H1 (cell line): Measurements from ENCODE around the gene AIF1. TPM values are rescaled to one million over a fixed set of nuclear protein-coding genes. Genes with fewer than 3 reads are reported as not detected.

Source experiments
- CTBP2 ChIP-seq: IDR thresholded peaks from 2 replicates; pipeline ENCODE4 v1.7.0; 2011; ENCODE audit warnings: borderline replicate concordance, mild to moderate bottlenecking, moderate library complexity, mixed read lengths, low read length; ENCODE audit not compliant: insufficient read depth, insufficient read length
- JUND ChIP-seq: IDR thresholded peaks from 2 replicates; pipeline ENCODE4 v1.6.1; 2011; ENCODE audit warnings: mild to moderate bottlenecking, improper control_type of control experiment, low read length
- KDM5A ChIP-seq: fragments of 200-600 bp; IDR thresholded peaks from 2 replicates; pipeline ENCODE4 v1.7.1; 2012; ENCODE audit warnings: mild to moderate bottlenecking, low read length, inconsistent platforms, mixed read lengths
- RXRA ChIP-seq: IDR thresholded peaks from 2 replicates; pipeline ENCODE4 v1.6.1; 2011; ENCODE audit warnings: low read depth, mild to moderate bottlenecking, low read length, moderate library complexity; ENCODE audit not compliant: insufficient read depth
- SAP30 ChIP-seq: fragments of 300-600 bp; sonication (generic); IDR thresholded peaks from 2 replicates; pipeline ENCODE4 v1.7.1; 2012; ENCODE audit warnings: low read length, moderate library complexity, mild to moderate bottlenecking, inconsistent platforms; ENCODE audit not compliant: insufficient read depth, insufficient replicate concordance
- SIN3A ChIP-seq, 2 experiments: IDR thresholded peaks in 1 of 2; conservative IDR thresholded peaks in 1 of 2; 2 replicates each; pipeline ENCODE4 v1.6.1; 2011 to 2012; ENCODE audit warnings: low read length in 2 of 2, improper control_type of control experiment in 1 of 2, low read depth in 1 of 2, mild to moderate bottlenecking in 1 of 2
- SIRT6 ChIP-seq: IDR thresholded peaks from one replicate; pipeline ENCODE4 v1.7.1; 2012; ENCODE audit warnings: low read length, inconsistent platforms
- SRF ChIP-seq: IDR thresholded peaks from 2 replicates; pipeline ENCODE4 v1.6.1; 2011; ENCODE audit warnings: mild to moderate bottlenecking, low read depth, low read length, moderate library complexity
- TCF12 ChIP-seq: IDR thresholded peaks from 2 replicates; pipeline ENCODE4 v1.6.1; 2011; ENCODE audit warnings: low read depth, mild to moderate bottlenecking, low read length
- USF2 ChIP-seq: IDR thresholded peaks from 2 replicates; pipeline ENCODE4 v1.6.1; 2011; ENCODE audit warnings: low read length, improper control_type of control experiment
- polyA plus RNA-seq, 7 experiments: library from polyadenylated mRNA; depleted of rRNA in 3 of 7; stranded (reverse) in 5 of 7; unstranded in 2 of 7; fragments of >200 nt in 5 of 7; fragments of 200-250 nt in 2 of 7; gene quantifications; 1 replicate in 5 of 7; 2 replicates in 1 of 7; 4 replicates in 1 of 7; pipeline versions ENCODE4 v1.2.1 to v1.2.3, GENCODE V29; 2011 to 2013; ENCODE audit warnings: missing spikeins in 2 of 7, mixed read lengths in 2 of 7
- total RNA-seq: library from RNA; stranded (reverse); fragmentation: NEBNext Ultra II Directional; extraction: Animal tissue kit (Norgen Biotek cat#: 25700); gene quantifications from 2 replicates; pipeline ENCODE4 v1.2.1, GENCODE V29; 2021

The AIF1 gene
- total and polyA plus RNA-seq, 2 of the 8 experiments (the other 6 are each of a cell fraction or from before 2014, with no cell fraction given): 6.3 to 9.8 TPM

- no peak for TF ChIP-seq SIN3A (conservative IDR thresholded peaks at IDR 0.05 in 1 of 2, IDR thresholded peaks at IDR 0.05 in 1 of 2; ENCODE audit: low read depth in 1 of 2, low read length in 2 of 2)
- TF ChIP-seq JUND: no peak
- TF ChIP-seq SAP30: no peak
- TF ChIP-seq SIRT6: no peak
- TF ChIP-seq TCF12: no peak
- no peak for TF ChIP-seq CTBP2
- TF ChIP-seq RXRA: no peak
- TF ChIP-seq KDM5A: no peak
- TF ChIP-seq SRF: no peak
- no peak for TF ChIP-seq USF2
- TF ChIP-seq, all 59 proteins: peak for 0
These were observed 2.0 kb downstream of the AIF1 start (continued) for GRCh38 chr6:31617010-31617409.
